NB4 (cell line): ENCODE results near the gene TTC19.

Experiments used
- POLR2A ChIP-seq: IDR thresholded peaks from 2 replicates; pipeline ENCODE4 v1.6.1; 2011; ENCODE audit warnings: mild to moderate bottlenecking; ENCODE audit not compliant: insufficient read length; ENCODE audit errors: extremely low read depth
- TF ChIP-seq, protein P1 (sequence below): IDR thresholded peaks from one replicate; pipeline ENCODE4 v1.5.1; 2012; ENCODE audit warnings: low read depth, low read length

- TF ChIP-seq, protein P1, sequence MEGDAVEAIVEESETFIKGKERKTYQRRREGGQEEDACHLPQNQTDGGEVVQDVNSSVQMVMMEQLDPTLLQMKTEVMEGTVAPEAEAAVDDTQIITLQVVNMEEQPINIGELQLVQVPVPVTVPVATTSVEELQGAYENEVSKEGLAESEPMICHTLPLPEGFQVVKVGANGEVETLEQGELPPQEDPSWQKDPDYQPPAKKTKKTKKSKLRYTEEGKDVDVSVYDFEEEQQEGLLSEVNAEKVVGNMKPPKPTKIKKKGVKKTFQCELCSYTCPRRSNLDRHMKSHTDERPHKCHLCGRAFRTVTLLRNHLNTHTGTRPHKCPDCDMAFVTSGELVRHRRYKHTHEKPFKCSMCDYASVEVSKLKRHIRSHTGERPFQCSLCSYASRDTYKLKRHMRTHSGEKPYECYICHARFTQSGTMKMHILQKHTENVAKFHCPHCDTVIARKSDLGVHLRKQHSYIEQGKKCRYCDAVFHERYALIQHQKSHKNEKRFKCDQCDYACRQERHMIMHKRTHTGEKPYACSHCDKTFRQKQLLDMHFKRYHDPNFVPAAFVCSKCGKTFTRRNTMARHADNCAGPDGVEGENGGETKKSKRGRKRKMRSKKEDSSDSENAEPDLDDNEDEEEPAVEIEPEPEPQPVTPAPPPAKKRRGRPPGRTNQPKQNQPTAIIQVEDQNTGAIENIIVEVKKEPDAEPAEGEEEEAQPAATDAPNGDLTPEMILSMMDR: no peak
- TF ChIP-seq POLR2A: no peak
Observed at GRCh38 chr17:15951368-15952047, 48.1 kb upstream of the TTC19 start.
